Astrocyte of the cerebellum (primary cell): ENCODE data around the gene TEKT5.
"Not testable (repeated sequence)": the region's sequence is repeated elsewhere in the genome, so short reads cannot be mapped to it uniquely, and the experiment has no call there.

ENCODE experiments used
- DNase-seq: peaks from one replicate; pipeline ENCODE4 v3.0.0-alpha.2; 2011; ENCODE audit warnings: low read depth
- H3K4me3 ChIP-seq: 2 replicates; pipeline ENCODE4 v1.5.1; 2011; ENCODE audit warnings: mild to moderate bottlenecking, low read depth, low read length, moderate library complexity
- CTCF ChIP-seq: IDR thresholded peaks from 2 replicates; pipeline ENCODE4 v1.5.1; 2012; ENCODE audit warnings: low read length, low read depth, moderate library complexity, mild to moderate bottlenecking; ENCODE audit errors: missing control alignments
- in situ Hi-C: cut with HindIII; loops from 2 replicates; pipeline ENCODE4 v1.10.0; 2017; ENCODE audit warnings: low sequenced_read_pairs

The TEKT5 gene

GRCh38 chr16:10622036-10622921 lies 72.5 kb downstream of the TEKT5 start:
- no peak overlapping the region for H3K4me3 ChIP-seq
- no peak for TF ChIP-seq CTCF
- in situ Hi-C loops, result no loop called here
- DNase-seq, result no peak

- in situ Hi-C loops, DNase-seq, H3K4me3 ChIP-seq: not testable (repeated sequence)
These were observed 73.3 kb downstream of the TEKT5 start for GRCh38 chr16:10621216-10621949.

GRCh38 chr16:10620120-10620519 lies 74.6 kb downstream of the TEKT5 start:
- no peak overlapping the region for H3K4me3 ChIP-seq
- DNase-seq, result no peak
- in situ Hi-C loops, result no loop called here
- no peak for TF ChIP-seq CTCF

- in situ Hi-C loops, result no loop called here
- DNase-seq, result no peak
- H3K4me3 ChIP-seq, result no peak overlapping the region
- no peak for TF ChIP-seq CTCF
These were observed 75.4 kb downstream of the TEKT5 start for GRCh38 chr16:10619271-10619849.

GRCh38 chr16:10618710-10619209 lies 76.0 kb downstream of the TEKT5 start:
- no peak for DNase-seq
- TF ChIP-seq CTCF, result no peak
- no peak overlapping the region for H3K4me3 ChIP-seq
- in situ Hi-C loops, result no loop called here

- H3K4me3 ChIP-seq, result no peak overlapping the region
- no peak for DNase-seq
- in situ Hi-C loops, result no loop called here
- TF ChIP-seq CTCF, result no peak
These were observed 76.9 kb downstream of the TEKT5 start for GRCh38 chr16:10617662-10618420.
